Measurements from ENCODE around the gene TTI1. TPM values are rescaled to one million over a fixed set of nuclear protein-coding genes. Genes with fewer than 3 reads are reported as not detected.
"Not testable (repeated sequence)": the region's sequence is repeated elsewhere in the genome, so short reads cannot be mapped to it uniquely, and the experiment has no call there.

Gene TTI1
- polyA plus RNA-seq, 1 experiment, result 15.1 TPM

GRCh38 chr20:38013887-38014286 lies 19.4 kb downstream of the TTI1 start:
- POLR2A ChIA-PET, result no interaction called here
- no peak for TF ChIP-seq CTCF (IDR thresholded peaks at IDR 0.05; ENCODE audit: low read depth, low read length)
- DNase-seq (ENCODE audit: low read depth, low spot score), result no peak
- H3K9me3 ChIP-seq (ENCODE audit: control insufficient read depth, insufficient read depth, low read length), result peaks cover 7% of the 10 kb centered on the region
- H3K27me3 ChIP-seq (ENCODE audit: control insufficient read depth, insufficient read depth, low read length), result no peaks in the 10 kb centered on the region
- CTCF ChIA-PET, result interaction anchor here (1.0 to 1.5 kb wide), 2 partner anchors 15 to 449 kb away, joined by 3 to 5 read pairs; no protein-coding TSS in a partner anchor
- H3K4me3 ChIP-seq (ENCODE audit: low read depth, low read length), result no peak overlapping the region
- H3K27ac ChIP-seq (ENCODE audit: low read depth, low read length), result no peak overlapping the region

DNA sequence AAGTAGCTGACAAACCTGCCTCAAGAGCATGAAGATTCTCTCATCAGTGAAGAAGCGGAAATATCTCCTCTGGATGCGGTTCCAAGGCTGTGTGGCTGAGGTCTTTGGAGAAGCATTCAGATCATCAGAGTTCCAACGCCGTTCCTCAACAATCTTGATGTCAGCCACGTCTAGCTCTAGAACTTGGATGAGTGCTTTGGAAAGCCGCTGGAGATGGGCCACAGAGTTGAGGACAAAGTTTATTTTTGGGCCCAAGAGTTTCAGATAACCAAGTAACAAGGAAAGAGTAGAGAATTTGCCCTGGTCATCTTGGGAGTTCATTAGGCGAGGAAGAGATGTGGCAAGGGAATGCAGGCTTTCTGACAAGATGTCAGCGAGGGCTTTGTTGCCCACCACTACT lies 20.9 kb downstream of the TTI1 start:
- TF ChIP-seq CTCF (IDR thresholded peaks at IDR 0.05; ENCODE audit: low read depth, low read length), result no peak
- DNase-seq (ENCODE audit: low read depth, low spot score), result no peak
- peaks cover 2% of the 10 kb centered on the region for H3K9me3 ChIP-seq (ENCODE audit: control insufficient read depth, insufficient read depth, low read length)
- POLR2A ChIA-PET, result no interaction called here
- CTCF ChIA-PET, result interaction anchor here (0.6 kb wide), 1 partner anchor 20 kb away, joined by 3 read pairs; no protein-coding TSS in a partner anchor
- H3K4me3 ChIP-seq (ENCODE audit: low read depth, low read length), result no peak overlapping the region
- no peak overlapping the region for H3K27ac ChIP-seq (ENCODE audit: low read depth, low read length)
- H3K27me3 ChIP-seq (ENCODE audit: control insufficient read depth, insufficient read depth, low read length), result no peaks in the 10 kb centered on the region

GRCh38 chr20:38011696-38012095 lies 21.6 kb downstream of the TTI1 start:
- DNase-seq (ENCODE audit: low read depth, low spot score), result no peak
- Histone ChIP-seq H3K27ac (ENCODE audit: low read depth, low read length) (no peak overlapping the region), H3K27me3 (ENCODE audit: control insufficient read depth, insufficient read depth, low read length) (no peaks in the 10 kb centered on the region), H3K4me3 (ENCODE audit: low read depth, low read length) (no peak overlapping the region), H3K9me3 (ENCODE audit: control insufficient read depth, insufficient read depth, low read length) (no peaks in the 10 kb centered on the region)
- POLR2A ChIA-PET, result no interaction called here
- CTCF ChIA-PET, result no interaction called here
- TF ChIP-seq CTCF (IDR thresholded peaks at IDR 0.05; ENCODE audit: low read depth, low read length), result no peak

DNA sequence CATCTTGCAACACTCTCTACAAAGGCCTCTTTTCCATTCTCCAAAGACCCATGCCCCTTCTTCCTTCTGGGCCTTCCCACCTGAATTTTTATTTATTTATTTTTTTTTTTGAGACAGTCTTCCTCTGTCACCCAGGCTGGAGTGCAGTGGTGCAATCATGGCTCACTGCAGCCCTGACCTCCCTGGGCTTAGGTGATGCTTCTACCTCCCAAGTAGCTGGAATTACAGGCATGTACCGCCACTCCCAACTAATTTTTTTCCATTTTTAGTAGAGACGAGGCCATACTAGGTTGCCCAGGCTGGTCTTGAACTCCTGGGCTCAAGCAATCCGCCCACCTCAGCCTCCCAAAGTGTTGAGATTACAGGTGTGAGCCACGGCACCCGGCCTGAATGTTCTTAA lies 23.8 kb downstream of the TTI1 start:
- CTCF ChIA-PET, result interaction anchor here (1.7 to 3.1 kb wide), 2 partner anchors 211 to 445 kb away, joined by 3 to 11 read pairs; no protein-coding TSS in a partner anchor
- POLR2A ChIA-PET, result not testable (repeated sequence)

GRCh38 chr20:38008233-38008944 lies 24.9 kb downstream of the TTI1 start:
- POLR2A ChIA-PET, result no interaction called here
- CTCF ChIA-PET, result interaction anchor here (1.2 to 3.1 kb wide), 2 partner anchors 16 to 444 kb away, joined by 5 to 11 read pairs; no protein-coding TSS in a partner anchor
- DNase-seq (ENCODE audit: low read depth, low spot score), result no peak
- Histone ChIP-seq H3K27me3 (ENCODE audit: control insufficient read depth, insufficient read depth, low read length) (no peaks in the 10 kb centered on the region), H3K9me3 (ENCODE audit: control insufficient read depth, insufficient read depth, low read length) (no peaks in the 10 kb centered on the region), H3K4me3 (ENCODE audit: low read depth, low read length) (no peak overlapping the region), H3K27ac (ENCODE audit: low read depth, low read length) (no peak overlapping the region)
- no peak for TF ChIP-seq CTCF (IDR thresholded peaks at IDR 0.05; ENCODE audit: low read depth, low read length)

More for the DNA sequence above, 23.8 kb downstream of the TTI1 start:
- H3K4me3 ChIP-seq (ENCODE audit: low read depth, low read length); H3K27me3 ChIP-seq (ENCODE audit: control insufficient read depth, insufficient read depth, low read length); DNase-seq (ENCODE audit: low read depth, low spot score); H3K27ac ChIP-seq (ENCODE audit: low read depth, low read length); H3K9me3 ChIP-seq (ENCODE audit: control insufficient read depth, insufficient read depth, low read length): not testable (repeated sequence)

All from AG04450 (cell line).